ENCODE results near the gene MGAT4C.
"Not testable (repeated sequence)": the region's sequence is repeated elsewhere in the genome, so short reads cannot be mapped to it uniquely, and the experiment has no call there.

MGAT4C gene

GRCh38 chr12:86134561-86134960, 121.6 kb downstream of the MGAT4C start:
- DNase-seq (ENCODE audit: low read depth in 3 of 3), result no peak

- not testable (repeated sequence) for DNase-seq (ENCODE audit: low read depth in 3 of 3)
Observed at GRCh38 chr12:86126900-86127299, 129.3 kb downstream of the MGAT4C start.

- DNase-seq (ENCODE audit: low read depth in 3 of 3), result no peak
Observed at GRCh38 chr12:86122846-86123468, 133.2 kb downstream of the MGAT4C start.

GRCh38 chr12:86118161-86118560, 138.0 kb downstream of the MGAT4C start:
- no peak for DNase-seq (ENCODE audit: low read depth in 3 of 3)

- no peak for DNase-seq (ENCODE audit: low read depth in 3 of 3)
Observed at GRCh38 chr12:86117711-86118110, 138.5 kb downstream of the MGAT4C start.

GRCh38 chr12:86104087-86104486, 152.1 kb downstream of the MGAT4C start:
- DNase-seq (ENCODE audit: low read depth in 3 of 3), result no peak

- no peak for DNase-seq (ENCODE audit: low read depth in 3 of 3)
Observed at GRCh38 chr12:86097161-86097560, 159.0 kb downstream of the MGAT4C start.

- no peak for DNase-seq (ENCODE audit: low read depth in 3 of 3)
Observed at GRCh38 chr12:86091681-86092080, 164.5 kb downstream of the MGAT4C start.

GRCh38 chr12:86081843-86082242, 174.3 kb downstream of the MGAT4C start:
- DNase-seq (ENCODE audit: low read depth in 3 of 3), result no peak

- not testable (repeated sequence) for DNase-seq (ENCODE audit: low read depth in 3 of 3)
Observed at GRCh38 chr12:86059052-86059451, 197.1 kb downstream of the MGAT4C start.

- DNase-seq (ENCODE audit: low read depth in 3 of 3), result no peak
Observed at GRCh38 chr12:86057092-86057845, 198.9 kb downstream of the MGAT4C start.

- no peak for DNase-seq (ENCODE audit: low read depth in 3 of 3)
Observed at GRCh38 chr12:86052921-86053320, 203.3 kb downstream of the MGAT4C start.

GRCh38 chr12:86050010-86050409, 206.2 kb downstream of the MGAT4C start:
- DNase-seq (ENCODE audit: low read depth in 3 of 3), result no peak

GRCh38 chr12:86044396-86044795, 211.8 kb downstream of the MGAT4C start:
- DNase-seq (ENCODE audit: low read depth in 3 of 3), result no peak

- DNase-seq (ENCODE audit: low read depth in 3 of 3), result no peak
Observed at GRCh38 chr12:86042062-86042461, 214.1 kb downstream of the MGAT4C start.

- no peak for DNase-seq (ENCODE audit: low read depth in 3 of 3)
Observed at GRCh38 chr12:86018361-86018760, 237.8 kb downstream of the MGAT4C start.

- DNase-seq (ENCODE audit: low read depth in 3 of 3), result no peak
Observed at GRCh38 chr12:86015026-86015425, 241.2 kb downstream of the MGAT4C start.

- DNase-seq (ENCODE audit: low read depth in 3 of 3), result no peak
Observed at GRCh38 chr12:86006727-86007126, 249.5 kb downstream of the MGAT4C start.

- DNase-seq (ENCODE audit: low read depth in 3 of 3), result no peak
Observed at GRCh38 chr12:85998074-85998473, 258.1 kb downstream of the MGAT4C start.

GRCh38 chr12:85996280-85996679, 259.9 kb downstream of the MGAT4C start:
- DNase-seq (ENCODE audit: low read depth in 3 of 3), result no peak

GRCh38 chr12:85993746-85994145, 262.4 kb downstream of the MGAT4C start:
- DNase-seq (ENCODE audit: low read depth in 3 of 3), result no peak

- no peak for DNase-seq (ENCODE audit: low read depth in 3 of 3)
Observed at GRCh38 chr12:85985996-85986395, 270.2 kb downstream of the MGAT4C start.

GRCh38 chr12:85983601-85984000, 272.6 kb downstream of the MGAT4C start:
- no peak for DNase-seq (ENCODE audit: low read depth in 3 of 3)

Measured in stimulated activated CD4-positive, alpha-beta T cell treated with anti-CD3 and anti-CD28 coated beads, TNF-alpha, amount 100 ng/mL, for 4 hours (primary cell).